K562 (cell line): ENCODE measurements around the gene DOK1. TPM values are rescaled to one million over a fixed set of nuclear protein-coding genes. Genes with fewer than 3 reads are reported as not detected.

ENCODE experiments used
- ATF1 ChIP-seq, 2 experiments: fragments of 450-650 bp in 1 of 2; IDR thresholded peaks; 2 replicates each; pipeline ENCODE4 v1.6.1; 2016; ENCODE audit warnings: missing compliant biosample characterization in 1 of 2, missing genetic modification characterization in 1 of 2
- BCOR ChIP-seq: fragments of 450-650 bp; IDR thresholded peaks from 2 replicates; pipeline ENCODE4 v1.6.1; 2016
- BRD4 ChIP-seq: fragments of 200-600 bp; sonication (generic); IDR thresholded peaks from 2 replicates; pipeline ENCODE4 v1.6.1; 2017; ENCODE audit warnings: inconsistent platforms
- CREM ChIP-seq: IDR thresholded peaks from 2 replicates; pipeline ENCODE4 v1.6.1; 2014; ENCODE audit warnings: antibody characterized with exemption, low read depth
- KDM5B ChIP-seq: fragments of 200-600 bp; sonication (generic); IDR thresholded peaks from 2 replicates; pipeline ENCODE4 v1.6.1; 2012; ENCODE audit warnings: low read depth, mild to moderate bottlenecking, moderate library complexity, low read length, control low read depth, inconsistent platforms; ENCODE audit not compliant: insufficient replicate concordance
- PML ChIP-seq: IDR thresholded peaks from 2 replicates; pipeline ENCODE4 v1.6.1; 2012; ENCODE audit warnings: low read length, inconsistent platforms
- RUNX1 ChIP-seq: sonication (generic); IDR thresholded peaks from 2 replicates; pipeline ENCODE4 v1.6.1; 2016; ENCODE audit warnings: antibody characterized with exemption, low read depth
- SIN3A ChIP-seq, 2 experiments: fragments of 150-350 bp in 1 of 2; IDR thresholded peaks; 2 replicates each; pipeline ENCODE4 v1.6.1; 2011 to 2016; ENCODE audit warnings: borderline replicate concordance in 2 of 2, low read depth in 2 of 2, low read length in 2 of 2, mild to moderate bottlenecking in 2 of 2, moderate library complexity in 2 of 2; ENCODE audit not compliant: control insufficient read depth in 1 of 2
- SIX5 ChIP-seq, 2 experiments: IDR thresholded peaks; 2 replicates each; pipeline ENCODE4 v1.6.1; 2011; ENCODE audit warnings: low read length in 2 of 2, borderline replicate concordance in 1 of 2, low read depth in 1 of 2, mild to moderate bottlenecking in 1 of 2, moderate library complexity in 1 of 2; ENCODE audit not compliant: insufficient read depth in 1 of 2
- ZFX ChIP-seq: sonication (generic); formaldehyde crosslinking; IDR thresholded peaks from 2 replicates; pipeline ENCODE4 v1.8.0; 2022; ENCODE audit warnings: mild to moderate bottlenecking, missing genetic modification reagents, moderate library complexity
- ZNF143 ChIP-seq: sonication (generic); formaldehyde crosslinking; IDR thresholded peaks from 2 replicates; pipeline ENCODE4 v1.9.0; 2022; ENCODE audit warnings: mild to moderate bottlenecking, missing genetic modification reagents
- ZNF785 ChIP-seq: fragments of 250-450 bp; sonication (Bioruptor Pico); IDR thresholded peaks from 2 replicates; pipeline ENCODE4 v1.4.0; 2020; ENCODE audit warnings: mild to moderate bottlenecking
- polyA plus RNA-seq, 8 experiments: library from polyadenylated mRNA; depleted of rRNA in 4 of 8; stranded (reverse) in 5 of 8; unstranded in 3 of 8; fragments of >200 nt; fragmentation: Nextera tagmentation in 2 of 8; fragmentation: Illumina TruSeq in 1 of 8; extraction: Ambion mirVana in 2 of 8; extraction: Trizol in 1 of 8; gene quantifications; 2 replicates each; pipeline versions ENCODE4 v1.2.1 to v1.2.3, GENCODE V29; 2011 to 2014; ENCODE audit warnings: inconsistent platforms in 1 of 8, missing spikeins in 1 of 8
- total RNA-seq, 7 experiments: library from RNA; depleted of rRNA in 6 of 7; stranded (reverse); fragments of >200 nt in 6 of 7; fragmentation: Illumina TruSeq in 2 of 7; extraction: Trizol in 2 of 7; gene quantifications; 2 replicates each; pipeline versions ENCODE4 v1.2.1 to v1.2.3, GENCODE V29; 2011 to 2021; ENCODE audit warnings: low replicate concordance in 1 of 7
- TF ChIP-seq, protein P1 (sequence below): fragments of 450-650 bp; IDR thresholded peaks from 2 replicates; pipeline ENCODE4 v1.6.1; 2016; ENCODE audit warnings: mild to moderate bottlenecking, moderate library complexity
- TF ChIP-seq, protein P2 (sequence below): fragments of 250-450 bp; sonication (Bioruptor Pico); IDR thresholded peaks from 2 replicates; pipeline ENCODE4 v1.4.0; 2020; ENCODE audit warnings: borderline replicate concordance

The DOK1 gene
- total and polyA plus RNA-seq, 9 of the 15 experiments (the other 6 are each of a cell fraction or from before 2014, with no cell fraction given), result 0.59 to 36.4 (median 16.1) TPM

DNA sequence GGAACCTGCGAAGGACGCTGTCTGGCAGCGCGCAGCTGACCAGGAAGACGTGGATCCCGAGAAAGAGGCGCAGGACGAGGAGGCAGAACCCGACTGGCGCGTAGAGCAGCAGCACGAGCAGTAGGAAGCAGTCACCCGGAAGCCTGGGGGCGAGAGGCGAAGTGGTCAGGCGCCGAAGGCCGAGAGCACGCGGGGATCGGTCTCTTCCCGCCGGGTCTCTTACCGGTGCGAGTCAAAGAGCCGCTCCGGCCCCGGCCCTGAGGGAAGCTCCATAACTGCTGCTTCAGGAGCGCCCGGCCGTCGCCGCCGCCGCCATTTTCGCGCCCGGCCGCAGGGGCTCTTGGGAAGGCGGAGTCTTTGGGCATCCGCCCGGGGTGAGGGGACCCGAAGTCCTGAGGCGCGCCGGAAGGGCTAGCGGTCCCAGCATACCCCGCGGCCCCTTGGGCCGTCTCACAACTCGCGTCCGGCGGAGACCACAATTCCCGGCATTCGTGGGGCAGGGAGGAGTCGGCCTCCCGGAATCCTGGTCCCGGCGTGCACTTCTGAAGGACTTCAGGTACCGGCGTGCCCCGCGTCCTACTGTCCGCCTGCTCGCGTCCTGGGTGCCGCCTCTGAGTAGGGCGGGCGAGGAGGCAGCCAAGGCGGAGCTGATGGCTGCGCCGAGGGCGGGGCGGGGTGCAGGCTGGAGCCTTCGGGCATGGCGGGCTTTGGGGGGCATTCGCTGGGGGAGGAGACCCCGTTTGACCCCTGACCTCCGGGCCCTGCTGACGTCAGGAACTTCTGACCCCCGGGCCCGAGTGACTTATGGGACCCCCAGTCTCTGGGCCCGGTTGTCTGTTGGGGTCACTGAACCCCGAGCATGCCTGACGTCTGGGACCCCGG, 24.9 kb upstream of the DOK1 start, which contains the start of the genes AUP1 and HTRA2 (continued):
- 0 out of 4 replicates have a peak, but pooled peaks of 1 of the 2 experiments have one; percentile 45 for TF ChIP-seq SIN3A (IDR thresholded peaks at IDR 0.05; ENCODE audit: borderline replicate concordance in 2 of 2, control insufficient read depth in 1 of 2, low read depth in 2 of 2, low read length in 2 of 2)
- TF ChIP-seq RUNX1, result 0 out of 2 replicates have a peak, but pooled peaks have one; percentile 21
- peak; percentile 87 to 92 for TF ChIP-seq SIX5 (IDR thresholded peaks at IDR 0.05; ENCODE audit: borderline replicate concordance in 1 of 2, insufficient read depth in 1 of 2, low read depth in 1 of 2, low read length in 2 of 2)
- TF ChIP-seq, protein P1, sequence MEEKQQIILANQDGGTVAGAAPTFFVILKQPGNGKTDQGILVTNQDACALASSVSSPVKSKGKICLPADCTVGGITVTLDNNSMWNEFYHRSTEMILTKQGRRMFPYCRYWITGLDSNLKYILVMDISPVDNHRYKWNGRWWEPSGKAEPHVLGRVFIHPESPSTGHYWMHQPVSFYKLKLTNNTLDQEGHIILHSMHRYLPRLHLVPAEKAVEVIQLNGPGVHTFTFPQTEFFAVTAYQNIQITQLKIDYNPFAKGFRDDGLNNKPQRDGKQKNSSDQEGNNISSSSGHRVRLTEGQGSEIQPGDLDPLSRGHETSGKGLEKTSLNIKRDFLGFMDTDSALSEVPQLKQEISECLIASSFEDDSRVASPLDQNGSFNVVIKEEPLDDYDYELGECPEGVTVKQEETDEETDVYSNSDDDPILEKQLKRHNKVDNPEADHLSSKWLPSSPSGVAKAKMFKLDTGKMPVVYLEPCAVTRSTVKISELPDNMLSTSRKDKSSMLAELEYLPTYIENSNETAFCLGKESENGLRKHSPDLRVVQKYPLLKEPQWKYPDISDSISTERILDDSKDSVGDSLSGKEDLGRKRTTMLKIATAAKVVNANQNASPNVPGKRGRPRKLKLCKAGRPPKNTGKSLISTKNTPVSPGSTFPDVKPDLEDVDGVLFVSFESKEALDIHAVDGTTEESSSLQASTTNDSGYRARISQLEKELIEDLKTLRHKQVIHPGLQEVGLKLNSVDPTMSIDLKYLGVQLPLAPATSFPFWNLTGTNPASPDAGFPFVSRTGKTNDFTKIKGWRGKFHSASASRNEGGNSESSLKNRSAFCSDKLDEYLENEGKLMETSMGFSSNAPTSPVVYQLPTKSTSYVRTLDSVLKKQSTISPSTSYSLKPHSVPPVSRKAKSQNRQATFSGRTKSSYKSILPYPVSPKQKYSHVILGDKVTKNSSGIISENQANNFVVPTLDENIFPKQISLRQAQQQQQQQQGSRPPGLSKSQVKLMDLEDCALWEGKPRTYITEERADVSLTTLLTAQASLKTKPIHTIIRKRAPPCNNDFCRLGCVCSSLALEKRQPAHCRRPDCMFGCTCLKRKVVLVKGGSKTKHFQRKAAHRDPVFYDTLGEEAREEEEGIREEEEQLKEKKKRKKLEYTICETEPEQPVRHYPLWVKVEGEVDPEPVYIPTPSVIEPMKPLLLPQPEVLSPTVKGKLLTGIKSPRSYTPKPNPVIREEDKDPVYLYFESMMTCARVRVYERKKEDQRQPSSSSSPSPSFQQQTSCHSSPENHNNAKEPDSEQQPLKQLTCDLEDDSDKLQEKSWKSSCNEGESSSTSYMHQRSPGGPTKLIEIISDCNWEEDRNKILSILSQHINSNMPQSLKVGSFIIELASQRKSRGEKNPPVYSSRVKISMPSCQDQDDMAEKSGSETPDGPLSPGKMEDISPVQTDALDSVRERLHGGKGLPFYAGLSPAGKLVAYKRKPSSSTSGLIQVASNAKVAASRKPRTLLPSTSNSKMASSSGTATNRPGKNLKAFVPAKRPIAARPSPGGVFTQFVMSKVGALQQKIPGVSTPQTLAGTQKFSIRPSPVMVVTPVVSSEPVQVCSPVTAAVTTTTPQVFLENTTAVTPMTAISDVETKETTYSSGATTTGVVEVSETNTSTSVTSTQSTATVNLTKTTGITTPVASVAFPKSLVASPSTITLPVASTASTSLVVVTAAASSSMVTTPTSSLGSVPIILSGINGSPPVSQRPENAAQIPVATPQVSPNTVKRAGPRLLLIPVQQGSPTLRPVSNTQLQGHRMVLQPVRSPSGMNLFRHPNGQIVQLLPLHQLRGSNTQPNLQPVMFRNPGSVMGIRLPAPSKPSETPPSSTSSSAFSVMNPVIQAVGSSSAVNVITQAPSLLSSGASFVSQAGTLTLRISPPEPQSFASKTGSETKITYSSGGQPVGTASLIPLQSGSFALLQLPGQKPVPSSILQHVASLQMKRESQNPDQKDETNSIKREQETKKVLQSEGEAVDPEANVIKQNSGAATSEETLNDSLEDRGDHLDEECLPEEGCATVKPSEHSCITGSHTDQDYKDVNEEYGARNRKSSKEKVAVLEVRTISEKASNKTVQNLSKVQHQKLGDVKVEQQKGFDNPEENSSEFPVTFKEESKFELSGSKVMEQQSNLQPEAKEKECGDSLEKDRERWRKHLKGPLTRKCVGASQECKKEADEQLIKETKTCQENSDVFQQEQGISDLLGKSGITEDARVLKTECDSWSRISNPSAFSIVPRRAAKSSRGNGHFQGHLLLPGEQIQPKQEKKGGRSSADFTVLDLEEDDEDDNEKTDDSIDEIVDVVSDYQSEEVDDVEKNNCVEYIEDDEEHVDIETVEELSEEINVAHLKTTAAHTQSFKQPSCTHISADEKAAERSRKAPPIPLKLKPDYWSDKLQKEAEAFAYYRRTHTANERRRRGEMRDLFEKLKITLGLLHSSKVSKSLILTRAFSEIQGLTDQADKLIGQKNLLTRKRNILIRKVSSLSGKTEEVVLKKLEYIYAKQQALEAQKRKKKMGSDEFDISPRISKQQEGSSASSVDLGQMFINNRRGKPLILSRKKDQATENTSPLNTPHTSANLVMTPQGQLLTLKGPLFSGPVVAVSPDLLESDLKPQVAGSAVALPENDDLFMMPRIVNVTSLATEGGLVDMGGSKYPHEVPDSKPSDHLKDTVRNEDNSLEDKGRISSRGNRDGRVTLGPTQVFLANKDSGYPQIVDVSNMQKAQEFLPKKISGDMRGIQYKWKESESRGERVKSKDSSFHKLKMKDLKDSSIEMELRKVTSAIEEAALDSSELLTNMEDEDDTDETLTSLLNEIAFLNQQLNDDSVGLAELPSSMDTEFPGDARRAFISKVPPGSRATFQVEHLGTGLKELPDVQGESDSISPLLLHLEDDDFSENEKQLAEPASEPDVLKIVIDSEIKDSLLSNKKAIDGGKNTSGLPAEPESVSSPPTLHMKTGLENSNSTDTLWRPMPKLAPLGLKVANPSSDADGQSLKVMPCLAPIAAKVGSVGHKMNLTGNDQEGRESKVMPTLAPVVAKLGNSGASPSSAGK, result peak; percentile 6; the same call in 1 of the 2 replicates
- peak; percentile 93 for TF ChIP-seq CREM
- TF ChIP-seq BRD4, result peak; percentile 72; the same call in 1 of the 2 replicates
- TF ChIP-seq ZFX (CRISPR knock-in tag), result peak; percentile 55
- TF ChIP-seq ZNF143 (CRISPR knock-in tag), result peak; percentile 89
- peak; percentile 81 for TF ChIP-seq PML
- no peak for TF ChIP-seq BCOR
- peak; percentile 31 for TF ChIP-seq ATF1 (CRISPR knock-in tag; IDR thresholded peaks at IDR 0.05)
- peak; percentile 85 for TF ChIP-seq ATF1 (tag; IDR thresholded peaks at IDR 0.05)
- TF ChIP-seq, protein P2, sequence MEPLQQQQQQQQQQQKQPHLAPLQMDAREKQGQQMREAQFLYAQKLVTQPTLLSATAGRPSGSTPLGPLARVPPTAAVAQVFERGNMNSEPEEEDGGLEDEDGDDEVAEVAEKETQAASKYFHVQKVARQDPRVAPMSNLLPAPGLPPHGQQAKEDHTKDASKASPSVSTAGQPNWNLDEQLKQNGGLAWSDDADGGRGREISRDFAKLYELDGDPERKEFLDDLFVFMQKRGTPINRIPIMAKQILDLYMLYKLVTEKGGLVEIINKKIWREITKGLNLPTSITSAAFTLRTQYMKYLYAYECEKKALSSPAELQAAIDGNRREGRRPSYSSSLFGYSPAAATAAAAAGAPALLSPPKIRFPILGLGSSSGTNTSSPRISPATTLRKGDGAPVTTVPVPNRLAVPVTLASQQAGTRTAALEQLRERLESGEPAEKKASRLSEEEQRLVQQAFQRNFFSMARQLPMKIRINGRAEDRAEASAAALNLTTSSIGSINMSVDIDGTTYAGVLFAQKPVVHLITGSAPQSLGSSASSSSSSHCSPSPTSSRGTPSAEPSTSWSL, result no peak
- TF ChIP-seq KDM5B, result peak; percentile 81
- TF ChIP-seq ZNF785 (CRISPR knock-in tag), result no peak
